IPS-20b (cell line): ENCODE measurements around the gene CD163L1.

Source experiments
- H3K27ac ChIP-seq: one replicate; pipeline ENCODE4 v1.5.1; 2013; ENCODE audit warnings: low read length
- H3K27me3 ChIP-seq: 2 replicates; pipeline ENCODE4 v1.6.1; 2013; ENCODE audit warnings: mild to moderate bottlenecking, low read length, inconsistent platforms; ENCODE audit not compliant: insufficient read depth
- H3K36me3 ChIP-seq: 2 replicates; pipeline ENCODE4 v1.6.1; 2013; ENCODE audit warnings: low read depth, mild to moderate bottlenecking, inconsistent platforms, low read length, moderate library complexity; ENCODE audit not compliant: insufficient read depth
- H3K4me1 ChIP-seq: 2 replicates; pipeline ENCODE4 v1.6.1; 2013; ENCODE audit warnings: mild to moderate bottlenecking, control low read depth, inconsistent platforms, low read length, moderate library complexity; ENCODE audit not compliant: insufficient read depth
- H3K4me3 ChIP-seq: 2 replicates; pipeline ENCODE4 v1.5.1; 2013; ENCODE audit warnings: mild to moderate bottlenecking, low read length, inconsistent platforms
- H3K9ac ChIP-seq: 2 replicates; pipeline ENCODE4 v1.6.1; 2013; ENCODE audit warnings: low read depth, mild to moderate bottlenecking, inconsistent platforms, low read length, moderate library complexity
- H3K9me3 ChIP-seq: 2 replicates; pipeline ENCODE4 v1.6.1; 2013; ENCODE audit warnings: mild to moderate bottlenecking, low read depth, low read length, inconsistent platforms; ENCODE audit not compliant: insufficient read depth

CD163L1 gene

DNA sequence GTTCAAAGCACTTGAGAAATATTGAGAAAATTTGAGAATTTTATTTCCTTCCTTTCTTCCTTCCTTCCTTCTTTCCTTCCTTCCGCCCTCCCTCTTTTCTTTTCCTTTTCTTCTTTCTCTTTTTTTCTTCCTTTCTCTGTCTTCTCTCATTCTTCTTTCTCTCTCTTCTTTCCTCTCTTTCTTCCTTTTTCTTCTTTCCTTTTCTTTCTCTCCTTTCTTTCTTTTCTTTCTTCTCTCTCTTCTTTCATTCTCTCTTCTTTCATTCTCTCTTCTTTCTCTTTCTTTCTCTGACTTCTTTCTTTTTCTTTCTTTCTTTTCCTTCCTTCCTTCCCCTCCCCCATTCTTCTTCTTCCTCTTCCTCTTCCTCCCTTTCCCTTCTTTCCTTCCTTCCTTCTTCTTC lies 44.9 kb downstream of the CD163L1 start:
- Histone ChIP-seq H3K9ac (no peak overlapping the region), H3K27me3 (no peaks in the 10 kb centered on the region), H3K4me1 (no peaks in the 10 kb centered on the region), H3K27ac (no peak overlapping the region), H3K4me3 (no peak overlapping the region), H3K36me3 (no peaks in the 10 kb centered on the region), H3K9me3 (no peaks in the 10 kb centered on the region)

DNA sequence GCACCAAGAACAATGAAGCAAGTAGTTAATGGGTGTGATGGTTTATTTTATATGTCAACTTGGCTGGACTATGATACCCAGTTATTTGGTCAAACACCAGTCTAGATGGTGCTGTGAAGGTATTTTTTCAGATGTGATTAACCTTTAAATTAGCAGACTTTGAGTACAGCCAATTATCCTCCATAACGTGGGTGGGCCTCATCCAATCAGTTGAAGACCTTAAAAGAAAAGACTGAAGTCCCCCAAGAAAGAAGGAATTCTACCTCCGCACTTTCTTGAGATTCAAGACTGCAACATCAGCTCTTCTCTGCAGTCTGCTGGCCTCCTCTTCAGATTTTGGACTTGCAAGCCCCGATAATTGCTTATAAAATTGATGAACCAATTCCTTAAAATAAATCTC lies 47.5 kb downstream of the CD163L1 start:
- Histone ChIP-seq H3K36me3 (no peaks in the 10 kb centered on the region), H3K4me3 (no peak overlapping the region), H3K27me3 (no peaks in the 10 kb centered on the region), H3K4me1 (no peaks in the 10 kb centered on the region), H3K27ac (no peak overlapping the region), H3K9ac (no peak overlapping the region), H3K9me3 (no peaks in the 10 kb centered on the region)

DNA sequence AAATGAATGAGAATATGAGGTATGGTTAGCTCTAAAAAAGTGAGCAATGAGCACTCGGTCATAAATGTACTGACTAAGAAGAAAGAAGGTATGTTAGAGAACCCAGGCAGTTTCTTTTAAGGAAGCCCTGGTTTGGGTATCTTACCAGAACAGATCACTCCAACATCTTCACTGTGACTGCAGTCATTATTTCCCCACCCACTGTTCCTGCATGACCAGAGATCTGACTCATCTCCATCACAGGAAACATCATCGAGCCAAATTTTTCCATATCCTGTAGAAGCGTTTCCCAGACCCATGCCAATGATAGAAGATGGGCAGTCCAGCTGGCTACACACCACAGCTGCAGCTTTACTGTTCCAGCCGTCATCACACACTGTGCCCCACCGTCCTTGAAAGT lies 48.0 kb downstream of the CD163L1 start:
- H3K36me3 ChIP-seq = no peaks in the 10 kb centered on the region
- H3K9me3 ChIP-seq = no peaks in the 10 kb centered on the region
- no peaks in the 10 kb centered on the region for H3K27me3 ChIP-seq
- no peak overlapping the region for H3K4me3 ChIP-seq
- H3K9ac ChIP-seq = no peak overlapping the region
- H3K4me1 ChIP-seq = no peaks in the 10 kb centered on the region
- no peak overlapping the region for H3K27ac ChIP-seq

DNA sequence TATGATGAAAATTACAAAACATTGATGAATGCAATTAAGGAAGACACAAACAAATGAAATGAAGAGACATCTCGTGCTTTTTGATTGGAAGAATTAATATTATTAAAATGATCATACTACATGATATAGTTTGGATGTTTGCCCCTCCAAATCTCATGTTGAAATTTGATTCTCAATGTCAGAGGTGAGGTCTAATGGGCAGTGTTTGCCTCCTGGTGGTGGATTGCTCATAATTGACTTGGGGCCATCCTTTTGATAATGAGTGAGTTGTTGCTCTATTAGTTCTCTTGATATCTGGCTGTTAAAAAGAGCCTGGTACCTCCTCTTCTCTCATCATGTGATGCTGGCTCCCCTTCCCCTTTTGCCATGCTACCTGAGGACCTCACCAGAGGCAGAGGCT lies 56.7 kb downstream of the CD163L1 start:
- Histone ChIP-seq H3K4me3 (no peak overlapping the region), H3K9ac (no peak overlapping the region), H3K27me3 (no peaks in the 10 kb centered on the region), H3K36me3 (no peaks in the 10 kb centered on the region), H3K9me3 (0 out of 2 replicates have a peak, but pooled peaks cover 2% of the 10 kb centered on the region), H3K4me1 (no peaks in the 10 kb centered on the region), H3K27ac (no peak overlapping the region)

DNA sequence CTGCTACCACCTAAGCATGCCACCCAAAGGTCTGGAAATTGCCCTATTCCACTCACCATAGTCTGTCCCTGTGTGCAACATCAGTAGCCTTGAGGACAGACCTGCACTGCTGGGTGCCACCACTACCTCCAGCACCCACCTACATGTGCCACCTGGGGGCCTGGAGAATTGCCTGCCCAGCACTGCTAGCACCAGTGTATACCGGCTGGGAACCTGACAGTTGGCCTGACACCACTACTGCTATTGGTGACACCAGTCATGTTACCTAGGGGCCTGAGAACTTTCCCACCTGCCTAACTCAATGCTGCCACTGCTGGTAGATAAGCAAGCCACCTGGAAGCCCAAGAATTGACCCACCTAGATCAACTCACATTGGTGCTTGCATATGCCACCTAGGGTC lies 60.8 kb downstream of the CD163L1 start:
- H3K27ac ChIP-seq = no peak overlapping the region
- no peaks in the 10 kb centered on the region for H3K27me3 ChIP-seq
- no peak overlapping the region for H3K4me3 ChIP-seq
- 0 out of 2 replicates have a peak, but pooled peaks cover 2% of the 10 kb centered on the region for H3K9me3 ChIP-seq
- no peaks in the 10 kb centered on the region for H3K4me1 ChIP-seq
- no peaks in the 10 kb centered on the region for H3K36me3 ChIP-seq
- no peak overlapping the region for H3K9ac ChIP-seq

DNA sequence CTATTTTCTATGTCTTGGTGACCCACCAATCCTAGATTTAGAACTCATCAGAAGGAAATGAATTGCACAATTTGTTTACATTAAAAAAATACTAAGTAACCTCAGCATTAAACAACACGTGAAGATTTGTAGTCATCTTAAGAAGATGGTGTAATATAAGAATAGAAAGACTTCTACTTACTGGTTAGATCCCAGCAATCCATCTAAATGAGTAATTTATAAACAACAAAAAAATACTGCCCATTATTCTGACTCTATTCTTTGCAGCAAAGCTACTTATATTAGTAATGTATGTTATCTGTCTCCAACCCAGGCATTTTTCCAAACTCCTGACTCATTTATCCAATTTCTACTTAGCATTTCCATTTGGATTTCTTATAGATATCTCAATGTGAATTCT lies 67.8 kb downstream of the CD163L1 start:
- no peak overlapping the region for H3K27ac ChIP-seq
- no peaks in the 10 kb centered on the region for H3K27me3 ChIP-seq
- no peaks in the 10 kb centered on the region for H3K36me3 ChIP-seq
- no peaks in the 10 kb centered on the region for H3K4me1 ChIP-seq
- no peaks in the 10 kb centered on the region for H3K9me3 ChIP-seq
- no peak overlapping the region for H3K9ac ChIP-seq
- no peak overlapping the region for H3K4me3 ChIP-seq

DNA sequence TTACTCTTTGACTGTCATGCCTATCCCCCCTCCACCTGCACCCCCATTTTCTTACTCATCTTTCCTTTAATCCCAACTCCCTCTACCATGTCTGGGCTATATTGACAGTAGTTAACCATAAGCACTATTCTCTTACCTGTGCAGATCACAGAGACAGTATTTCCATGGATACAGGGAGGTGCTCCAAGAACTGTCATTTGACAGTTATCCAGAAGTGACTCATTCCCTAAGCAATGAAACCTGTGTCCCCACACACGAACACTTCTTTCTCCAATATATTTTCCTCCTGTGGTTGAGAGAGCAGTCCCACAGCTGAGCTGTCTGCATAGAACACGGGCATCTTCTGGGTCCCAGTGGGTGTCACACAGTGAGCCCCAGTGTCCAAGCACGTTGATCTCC lies 68.8 kb downstream of the CD163L1 start:
- Histone ChIP-seq H3K27me3 (no peaks in the 10 kb centered on the region), H3K36me3 (no peaks in the 10 kb centered on the region), H3K27ac (no peak overlapping the region), H3K9me3 (no peaks in the 10 kb centered on the region), H3K4me1 (no peaks in the 10 kb centered on the region), H3K9ac (no peak overlapping the region), H3K4me3 (no peak overlapping the region)

DNA sequence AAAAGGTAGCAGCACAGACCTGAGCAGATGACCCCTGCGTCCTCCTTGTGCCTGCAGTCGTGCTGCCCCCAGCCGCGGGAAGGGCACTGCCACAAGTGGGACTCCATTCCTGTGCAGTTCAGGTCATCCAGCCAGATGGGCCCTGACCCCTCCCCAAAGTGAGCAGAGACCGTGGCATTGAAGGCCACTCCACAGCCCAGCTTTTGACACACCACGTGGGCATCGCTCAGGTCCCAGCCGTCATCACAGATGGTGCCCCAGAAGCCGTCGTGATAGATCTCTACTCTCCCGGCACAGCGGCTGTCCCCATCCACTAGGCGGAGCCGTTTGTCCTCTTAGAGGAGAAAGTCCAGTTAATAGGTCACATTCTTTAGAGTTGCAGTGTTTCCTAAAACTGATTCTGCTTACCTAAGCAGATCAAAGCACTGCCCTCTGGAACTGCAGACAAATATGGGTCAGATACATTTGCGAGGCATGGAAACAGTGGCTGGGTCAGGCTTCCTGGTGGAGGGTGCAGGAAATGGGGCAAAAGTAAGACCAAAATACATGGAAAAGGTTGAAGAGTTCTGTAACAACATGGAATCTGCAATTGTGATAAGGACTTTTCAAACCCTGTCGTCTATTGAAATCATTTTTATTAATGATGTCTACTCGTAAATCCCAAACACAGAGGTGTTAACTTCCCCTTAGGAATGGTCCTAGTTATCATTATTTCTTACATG lies 69.4 kb downstream of the CD163L1 start:
- no peak overlapping the region for H3K4me3 ChIP-seq
- H3K4me1 ChIP-seq = no peaks in the 10 kb centered on the region
- H3K27me3 ChIP-seq = no peaks in the 10 kb centered on the region
- no peak overlapping the region for H3K9ac ChIP-seq
- no peaks in the 10 kb centered on the region for H3K9me3 ChIP-seq
- H3K27ac ChIP-seq = no peak overlapping the region
- H3K36me3 ChIP-seq = no peaks in the 10 kb centered on the region

DNA sequence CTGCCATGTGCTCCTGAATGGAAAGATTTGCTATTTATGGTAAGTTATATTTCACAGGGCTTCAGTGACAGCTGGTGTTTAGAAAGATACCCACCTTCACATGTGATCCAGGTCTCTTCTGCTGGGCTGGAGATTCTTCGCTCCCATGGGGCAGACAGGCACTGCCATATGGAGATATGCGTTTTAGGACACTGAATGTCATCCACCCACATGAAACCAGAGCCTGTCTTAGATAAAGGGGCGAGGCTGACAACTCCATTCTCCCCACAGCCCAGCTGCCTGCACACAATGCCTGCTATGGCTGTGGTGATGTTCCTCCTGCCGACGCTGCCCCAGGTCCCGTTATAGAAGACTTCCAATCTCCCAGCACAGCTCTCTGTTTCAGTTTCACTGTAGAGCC lies 70.7 kb downstream of the CD163L1 start:
- H3K4me3 ChIP-seq = no peak overlapping the region
- no peak overlapping the region for H3K27ac ChIP-seq
- no peaks in the 10 kb centered on the region for H3K9me3 ChIP-seq
- H3K27me3 ChIP-seq = no peaks in the 10 kb centered on the region
- H3K36me3 ChIP-seq = no peaks in the 10 kb centered on the region
- H3K4me1 ChIP-seq = no peaks in the 10 kb centered on the region
- H3K9ac ChIP-seq = no peak overlapping the region

DNA sequence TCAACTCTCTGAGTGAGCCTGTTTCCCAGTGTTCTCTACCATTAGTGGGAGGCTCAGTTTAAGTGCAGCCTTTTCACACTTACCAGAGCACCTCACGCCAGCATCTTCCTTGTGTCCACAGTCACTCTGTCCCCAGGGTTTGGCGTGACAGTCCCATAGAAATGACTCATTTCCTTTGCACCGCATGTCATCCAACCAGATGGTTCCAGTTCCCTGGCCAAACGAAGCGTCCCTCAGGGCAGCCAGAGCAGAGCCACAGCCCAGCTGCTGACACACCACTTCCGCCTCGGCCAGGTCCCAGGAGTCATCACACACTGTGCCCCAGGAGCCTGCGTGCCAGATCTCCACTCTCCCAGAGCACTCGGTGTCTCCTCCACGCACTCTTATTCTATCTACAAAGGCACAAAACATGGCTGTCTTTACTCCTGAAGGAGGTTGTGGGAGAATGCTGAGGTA lies 74.7 kb downstream of the CD163L1 start:
- no peaks in the 10 kb centered on the region for H3K36me3 ChIP-seq
- no peaks in the 10 kb centered on the region for H3K27me3 ChIP-seq
- H3K27ac ChIP-seq = no peak overlapping the region
- no peak overlapping the region for H3K9ac ChIP-seq
- no peaks in the 10 kb centered on the region for H3K9me3 ChIP-seq
- no peaks in the 10 kb centered on the region for H3K4me1 ChIP-seq
- no peak overlapping the region for H3K4me3 ChIP-seq

DNA sequence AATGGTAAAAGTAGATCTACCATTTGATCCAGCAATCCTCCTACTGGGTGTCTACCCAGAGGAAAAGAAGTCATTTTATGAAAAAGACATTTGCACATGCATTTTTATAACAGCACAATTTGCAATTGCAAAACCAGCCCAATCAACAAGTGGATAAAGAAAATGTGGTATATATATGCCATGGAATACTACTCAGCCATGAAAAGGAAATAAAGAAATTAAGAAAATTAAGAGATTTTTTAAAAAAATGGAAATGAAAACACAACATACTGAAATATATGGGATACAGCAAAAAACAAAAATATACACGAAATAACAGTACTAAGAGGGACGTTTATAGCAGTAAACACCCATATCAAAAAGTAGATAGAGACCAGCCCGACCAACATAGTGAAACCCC lies 81.2 kb downstream of the CD163L1 start:
- Histone ChIP-seq H3K9ac (no peak overlapping the region), H3K27me3 (no peaks in the 10 kb centered on the region), H3K9me3 (0 out of 2 replicates have a peak, but pooled peaks cover 2% of the 10 kb centered on the region), H3K27ac (no peak overlapping the region), H3K4me3 (no peak overlapping the region), H3K36me3 (no peaks in the 10 kb centered on the region), H3K4me1 (peaks cover 5% of the 10 kb centered on the region; the same call in 1 of the 2 replicates)

DNA sequence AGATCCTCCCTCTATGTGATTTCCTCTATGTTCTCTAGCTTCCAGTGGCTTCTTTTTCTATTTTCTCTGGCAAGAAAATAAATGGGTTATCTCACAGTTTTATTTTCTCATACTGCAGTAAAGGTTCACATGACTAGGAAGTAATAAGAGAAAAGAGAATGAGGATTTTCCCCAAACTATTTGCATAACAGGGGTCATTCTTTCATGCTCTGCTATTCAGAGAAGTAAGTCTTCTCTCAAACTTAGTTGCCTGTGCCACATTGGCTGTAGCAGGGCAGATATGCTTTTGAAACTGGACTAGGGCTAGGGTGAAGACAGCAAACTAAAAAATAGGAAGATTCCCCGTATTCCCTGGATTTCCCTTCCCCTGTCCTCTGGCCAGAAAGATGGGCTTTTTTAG lies 82.7 kb downstream of the CD163L1 start:
- H3K9ac ChIP-seq = no peak overlapping the region
- H3K4me1 ChIP-seq = peaks cover 5% of the 10 kb centered on the region; the same call in 1 of the 2 replicates
- no peak overlapping the region for H3K4me3 ChIP-seq
- 0 out of 2 replicates have a peak, but pooled peaks cover 2% of the 10 kb centered on the region for H3K9me3 ChIP-seq
- no peaks in the 10 kb centered on the region for H3K36me3 ChIP-seq
- no peak overlapping the region for H3K27ac ChIP-seq
- H3K27me3 ChIP-seq = no peaks in the 10 kb centered on the region
